AG09319 (cell line): ENCODE results near the gene GALNT11.

Experiments used
- DNase-seq: peaks from one replicate; pipeline ENCODE4 v3.0.0-alpha.2; 2010; ENCODE audit warnings: low read depth; ENCODE audit errors: extremely low read depth
- TF ChIP-seq, protein P1 (sequence below): IDR thresholded peaks from 2 replicates; pipeline ENCODE4 v1.5.1; 2011; ENCODE audit warnings: low read depth, mild to moderate bottlenecking, inconsistent platforms, low read length, moderate library complexity

GALNT11 gene

DNA sequence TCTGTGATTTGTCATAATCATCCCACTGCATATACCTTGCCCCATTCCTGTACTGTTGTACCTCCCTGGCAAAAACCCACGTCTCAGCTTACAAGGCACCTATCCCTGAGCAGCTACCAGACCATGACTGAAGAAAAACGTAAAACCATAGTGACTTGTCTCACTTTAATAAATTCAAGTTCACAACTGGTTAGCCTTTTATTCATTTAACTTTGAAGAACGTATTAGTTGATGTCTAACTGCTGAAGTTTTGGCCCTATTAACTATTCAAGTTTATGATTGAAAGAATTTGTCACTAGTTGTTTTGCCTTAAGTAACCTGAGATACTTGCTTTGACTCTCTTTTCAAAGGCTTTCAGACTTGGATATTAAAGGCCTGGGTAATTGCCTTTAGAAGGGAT is 59.7 kb downstream of the GALNT11 start:
- DNase-seq, result no peak

DNA sequence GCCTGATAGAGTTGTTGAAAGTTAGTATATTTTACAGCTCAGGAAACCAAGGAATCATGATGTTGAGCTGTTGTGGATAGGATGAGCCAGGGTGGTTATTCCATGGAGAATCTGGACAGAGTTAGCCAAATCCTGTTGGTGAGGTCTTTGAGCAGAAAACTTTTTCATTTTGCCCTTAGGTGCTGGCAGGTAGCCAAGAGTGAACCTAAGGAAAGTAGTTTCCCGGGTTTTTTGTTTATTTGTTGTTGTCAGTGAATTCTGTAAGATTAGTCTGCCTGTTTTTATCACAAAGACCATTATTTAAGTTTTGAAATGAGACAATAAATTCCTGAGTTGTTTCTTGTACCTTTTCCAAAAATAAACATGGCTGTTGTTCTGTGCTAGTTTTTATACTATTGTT is 61.0 kb downstream of the GALNT11 start:
- TF ChIP-seq, protein P1, sequence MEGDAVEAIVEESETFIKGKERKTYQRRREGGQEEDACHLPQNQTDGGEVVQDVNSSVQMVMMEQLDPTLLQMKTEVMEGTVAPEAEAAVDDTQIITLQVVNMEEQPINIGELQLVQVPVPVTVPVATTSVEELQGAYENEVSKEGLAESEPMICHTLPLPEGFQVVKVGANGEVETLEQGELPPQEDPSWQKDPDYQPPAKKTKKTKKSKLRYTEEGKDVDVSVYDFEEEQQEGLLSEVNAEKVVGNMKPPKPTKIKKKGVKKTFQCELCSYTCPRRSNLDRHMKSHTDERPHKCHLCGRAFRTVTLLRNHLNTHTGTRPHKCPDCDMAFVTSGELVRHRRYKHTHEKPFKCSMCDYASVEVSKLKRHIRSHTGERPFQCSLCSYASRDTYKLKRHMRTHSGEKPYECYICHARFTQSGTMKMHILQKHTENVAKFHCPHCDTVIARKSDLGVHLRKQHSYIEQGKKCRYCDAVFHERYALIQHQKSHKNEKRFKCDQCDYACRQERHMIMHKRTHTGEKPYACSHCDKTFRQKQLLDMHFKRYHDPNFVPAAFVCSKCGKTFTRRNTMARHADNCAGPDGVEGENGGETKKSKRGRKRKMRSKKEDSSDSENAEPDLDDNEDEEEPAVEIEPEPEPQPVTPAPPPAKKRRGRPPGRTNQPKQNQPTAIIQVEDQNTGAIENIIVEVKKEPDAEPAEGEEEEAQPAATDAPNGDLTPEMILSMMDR, result no peak
- DNase-seq, result no peak

More for the DNA sequence above, 59.7 kb downstream of the GALNT11 start:
- TF ChIP-seq, protein P1, result no peak

DNA sequence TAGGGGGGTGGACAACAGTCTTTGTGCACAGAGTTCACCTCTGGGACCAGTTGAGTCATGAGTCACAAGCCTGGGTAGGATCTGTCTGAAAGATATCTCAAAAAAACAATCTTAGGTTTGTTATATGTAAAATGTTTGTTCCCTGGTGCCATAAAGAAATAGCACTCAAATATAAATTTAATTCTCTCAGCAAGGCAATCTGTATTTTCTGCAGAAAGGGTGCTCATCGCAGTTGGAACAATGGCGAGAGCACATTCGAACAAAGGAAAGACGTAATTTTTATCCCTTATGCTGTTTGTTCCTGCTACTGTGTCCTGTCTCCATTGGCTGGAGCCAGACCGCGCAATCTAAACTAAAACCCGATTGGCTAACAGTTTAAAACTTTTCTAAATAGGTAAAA is 63.7 kb downstream of the GALNT11 start:
- TF ChIP-seq, protein P1, result no peak
- DNase-seq, result no peak

DNA sequence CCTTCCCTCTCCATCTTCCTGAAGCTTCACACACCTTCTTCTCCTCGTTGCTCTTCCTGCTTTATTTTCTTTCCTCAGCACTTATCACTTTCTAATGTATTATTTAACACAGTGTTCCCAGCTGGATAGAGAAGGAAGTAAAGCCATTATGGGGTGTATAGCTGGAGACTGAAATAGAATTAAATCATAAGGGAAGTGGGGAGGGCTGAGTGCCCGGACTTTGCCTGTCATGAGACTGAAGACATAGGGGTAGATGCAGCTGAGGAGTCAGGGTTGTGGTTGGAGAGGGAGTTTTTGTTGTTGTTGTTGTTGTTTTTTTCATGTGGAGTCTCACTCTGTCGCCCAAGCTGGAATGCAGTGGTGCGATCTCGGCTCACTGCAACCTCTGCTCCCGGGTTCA is 65.3 kb downstream of the GALNT11 start:
- TF ChIP-seq, protein P1, result no peak

DNA sequence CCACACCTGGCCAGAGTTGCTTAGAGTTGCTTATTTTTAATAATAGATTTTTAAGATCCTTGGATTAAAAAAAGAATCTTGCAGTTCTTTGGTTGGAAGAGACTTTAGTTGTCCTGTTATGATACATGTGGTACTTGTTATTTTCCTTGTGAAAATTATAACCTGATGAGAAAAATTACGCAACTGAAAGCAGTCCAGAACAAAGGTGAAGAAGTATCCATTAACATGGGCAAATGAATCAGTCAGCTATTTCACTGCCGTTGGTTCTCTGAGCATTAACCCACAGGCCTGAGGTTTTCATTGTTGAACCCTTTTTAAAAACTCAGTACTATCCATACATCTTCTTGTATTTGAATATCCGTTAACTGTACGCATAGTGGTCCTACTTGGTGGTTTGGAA is 68.2 kb downstream of the GALNT11 start:
- DNase-seq, result no peak
- TF ChIP-seq, protein P1, result no peak

More for the DNA sequence above, 65.3 kb downstream of the GALNT11 start:
- DNase-seq, result no peak

DNA sequence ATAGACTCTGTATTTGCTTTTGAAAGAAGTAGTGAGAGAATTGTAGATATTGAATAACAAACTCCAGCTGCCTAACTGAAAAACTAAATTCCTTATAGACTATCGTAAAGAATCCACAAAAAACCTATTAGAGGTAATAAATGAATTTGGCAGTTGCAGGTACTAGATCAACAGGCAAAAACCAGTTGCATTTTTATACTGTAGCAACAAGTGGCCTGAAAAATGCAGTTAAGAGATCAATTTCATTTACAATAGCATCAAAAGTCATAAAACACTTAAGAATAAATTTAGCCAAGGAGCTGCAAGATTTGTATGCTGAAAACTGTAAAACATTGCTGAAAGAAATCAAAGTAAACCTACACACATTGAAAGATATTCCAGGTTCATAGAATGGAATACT is 70.3 kb downstream of the GALNT11 start:
- no peak for DNase-seq
- TF ChIP-seq, protein P1, result no peak

DNA sequence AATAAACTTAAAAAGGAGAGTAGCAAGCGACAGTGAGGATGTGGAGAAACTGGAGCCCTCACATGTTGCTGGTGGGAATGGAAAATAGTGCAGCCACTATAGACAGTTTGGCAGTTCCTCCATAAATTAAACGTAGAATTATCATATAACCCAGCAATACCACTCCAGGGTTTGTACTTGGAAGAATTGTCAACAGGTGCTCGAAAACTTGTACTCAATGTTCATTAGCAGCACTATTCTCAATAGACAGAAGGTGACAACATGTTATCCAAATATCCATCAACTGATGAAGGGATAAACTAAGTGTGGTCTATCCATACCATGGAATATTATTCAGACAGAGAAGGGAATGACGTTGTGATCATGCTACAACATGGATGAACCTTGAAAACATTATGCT is 71.9 kb downstream of the GALNT11 start:
- DNase-seq, result no peak
- TF ChIP-seq, protein P1, result no peak

DNA sequence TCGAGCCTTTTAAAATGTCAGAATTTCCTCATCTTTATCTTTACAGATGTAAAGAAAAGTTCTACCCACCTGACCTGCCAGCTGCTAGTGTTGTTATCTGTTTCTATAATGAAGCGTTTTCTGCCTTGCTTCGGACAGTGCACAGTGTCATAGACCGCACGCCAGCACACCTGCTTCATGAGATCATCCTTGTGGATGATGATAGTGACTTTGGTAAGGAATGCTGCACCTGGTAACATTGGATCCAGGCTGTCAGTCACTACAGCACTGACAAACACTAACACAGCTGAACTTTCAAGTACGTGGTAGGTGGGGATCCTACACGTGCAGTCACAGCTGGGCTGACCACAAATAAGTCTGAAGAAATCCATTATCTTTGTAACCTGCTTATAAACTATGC is 77.6 kb downstream of the GALNT11 start:
- TF ChIP-seq, protein P1, result no peak
- DNase-seq, result no peak
